ENCODE data around the gene ORAI3.

Gene ORAI3

GRCh38 chr16:30992931-30993816 lies 44.3 kb downstream of the ORAI3 start:
- no peak for DNase-seq

DNA sequence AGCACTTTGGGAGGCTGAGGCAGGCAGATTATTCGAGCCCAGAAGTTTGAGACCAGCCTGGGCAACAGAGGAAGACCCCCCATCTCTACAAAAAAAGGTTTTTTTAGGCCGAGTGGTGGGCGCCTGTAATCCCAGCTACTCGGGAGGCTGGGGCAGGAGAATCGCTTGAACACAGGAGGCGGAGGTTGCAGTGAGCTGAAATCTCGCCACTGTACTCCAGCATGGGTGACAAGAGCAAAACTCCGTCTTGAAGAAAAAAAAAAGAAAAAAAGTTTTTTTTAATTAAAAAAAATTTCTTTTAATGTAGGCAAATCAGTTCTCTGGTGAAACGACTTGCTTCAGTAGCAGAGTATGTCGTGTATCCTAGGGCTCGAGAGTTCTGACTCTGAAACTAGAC lies 47.1 kb downstream of the ORAI3 start:
- no peak for DNase-seq

DNA sequence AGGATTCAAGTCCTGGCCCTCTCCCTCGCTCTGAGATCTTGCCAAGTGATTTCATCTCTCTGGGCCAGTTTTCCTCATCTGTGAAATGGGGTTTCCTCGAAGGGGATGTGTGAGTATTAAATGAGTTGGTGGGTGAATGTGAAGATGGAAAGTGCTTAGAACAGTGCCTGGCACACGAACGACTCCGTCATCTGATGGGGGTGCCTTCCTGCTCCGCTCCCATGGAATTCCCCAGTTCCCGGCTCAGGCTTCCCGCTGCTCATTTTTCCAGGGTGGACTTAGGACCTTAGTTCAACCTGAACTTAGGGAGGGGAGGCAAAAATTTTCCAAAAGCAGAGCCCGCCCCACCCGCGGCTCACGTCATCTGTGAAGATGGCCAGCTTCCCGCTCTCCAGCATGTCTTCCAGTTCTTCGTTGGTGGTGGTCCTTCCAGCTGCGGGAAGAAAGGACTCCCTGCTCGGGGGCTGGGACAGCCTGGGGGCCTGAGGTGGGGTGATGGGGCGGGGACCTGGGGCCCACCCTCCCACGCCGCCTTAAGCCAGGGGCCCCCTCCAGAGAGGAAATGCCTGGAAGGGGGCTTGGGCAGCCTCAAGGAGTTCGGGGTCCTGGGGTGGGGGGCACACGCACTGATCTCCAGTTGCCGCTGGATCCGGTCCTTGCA lies 47.6 kb downstream of the ORAI3 start:
- no peak for DNase-seq

- DNase-seq: peak; percentile 86
These were observed 48.3 kb downstream of the ORAI3 start for GRCh38 chr16:30996985-30997724.

GRCh38 chr16:30997725-30998711 lies 49.1 kb downstream of the ORAI3 start:
- no peak for DNase-seq

- DNase-seq: no peak
These were observed 50.2 kb downstream of the ORAI3 start for GRCh38 chr16:30998852-30999761.

DNA sequence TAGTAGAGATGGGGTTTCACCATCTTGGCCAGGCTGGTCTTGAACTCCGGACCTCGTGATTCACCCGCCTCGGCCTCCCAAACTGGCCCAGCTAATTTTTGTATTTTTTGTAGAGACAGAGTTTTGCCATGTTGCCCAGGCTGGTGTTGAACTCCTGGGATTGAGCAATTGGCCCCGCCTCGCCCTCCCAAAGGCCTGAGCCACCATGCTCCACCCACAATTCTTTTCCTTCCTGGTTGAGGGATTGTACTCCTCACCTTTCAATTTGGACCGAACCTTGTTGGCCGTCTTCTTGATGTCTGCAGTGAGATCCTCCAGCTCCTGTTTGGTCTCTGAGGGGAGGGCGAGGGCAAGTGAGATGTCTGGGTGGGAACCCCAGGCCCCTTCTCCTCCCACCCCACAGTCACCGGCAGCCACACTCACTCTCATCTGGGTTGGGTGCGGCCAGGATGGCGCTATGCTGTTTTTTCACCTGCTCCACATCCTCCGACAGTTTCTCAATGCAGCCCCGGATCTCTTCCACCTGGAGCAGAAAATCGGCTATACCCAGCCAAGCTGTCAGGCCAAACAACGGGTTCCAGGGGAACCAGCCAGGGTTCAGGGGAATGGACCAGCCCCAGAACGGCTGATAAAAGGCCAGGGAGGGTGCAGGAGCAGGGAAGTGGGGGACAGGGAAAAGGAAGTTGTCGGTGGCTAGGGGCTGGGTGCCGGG lies 52.0 kb downstream of the ORAI3 start:
- no peak for DNase-seq

- no peak for DNase-seq
These were observed 52.8 kb downstream of the ORAI3 start for GRCh38 chr16:31001507-31002249.

- no peak for DNase-seq
These were observed 53.4 kb downstream of the ORAI3 start for GRCh38 chr16:31002250-31002700.

DNA sequence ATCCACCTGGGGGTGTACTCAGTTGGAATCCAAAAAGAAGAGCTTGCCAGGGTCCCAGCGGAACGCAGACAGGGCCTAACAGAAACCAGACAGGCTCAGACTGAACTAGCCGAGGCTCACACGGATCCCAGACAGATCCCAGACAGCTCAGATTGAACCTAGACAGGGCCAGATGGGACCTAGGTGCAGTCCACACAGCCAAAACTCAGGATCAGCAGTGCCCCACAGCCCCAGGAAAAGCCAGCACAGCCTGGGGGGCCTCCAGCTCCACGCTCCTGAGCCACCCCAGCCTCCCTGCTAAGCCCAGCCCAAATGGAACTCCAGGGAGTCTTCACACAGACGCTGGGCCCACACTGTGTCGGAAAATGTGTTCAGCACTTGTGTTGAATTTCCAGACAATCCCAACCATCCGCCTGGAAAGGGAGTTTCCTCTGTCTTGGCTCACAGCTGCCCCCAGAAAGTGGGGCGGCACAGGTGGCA lies 54.0 kb downstream of the ORAI3 start:
- no peak for DNase-seq

DNA sequence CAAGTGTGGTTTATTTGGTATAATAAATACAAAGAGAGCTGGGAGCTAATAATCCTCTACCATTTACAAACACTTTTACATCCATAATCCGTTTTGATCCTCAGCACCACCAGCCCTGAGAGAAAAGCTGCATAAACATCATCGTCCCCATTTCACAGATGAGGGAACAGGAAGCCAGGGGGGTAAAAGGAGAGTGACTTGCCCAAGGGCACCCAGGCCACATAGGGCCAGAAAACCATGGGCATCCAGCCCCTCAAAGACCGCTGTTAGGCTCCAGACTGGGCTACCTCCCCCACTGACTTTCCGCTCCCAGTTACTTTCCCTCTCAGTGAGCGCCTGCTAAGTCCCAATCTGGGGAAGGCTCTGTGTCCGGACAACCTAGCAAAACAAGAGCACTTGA lies 54.9 kb downstream of the ORAI3 start:
- DNase-seq: no peak

Measured in CD4-positive, alpha-beta T cell treated with Interleukin-12 subunit alpha and Interleukin-12 subunit beta, for 1 hour (primary cell).